GM12891 (cell line): Measurements from ENCODE around the gene PPP1R10.

Experiments used
- POLR2A ChIP-seq: IDR thresholded peaks from 2 replicates; pipeline ENCODE4 v1.6.1; 2011; ENCODE audit warnings: low read depth, low read length, control low read depth
- POLR2AphosphoS5 ChIP-seq: IDR thresholded peaks from 2 replicates; pipeline ENCODE4 v1.6.1; 2011; ENCODE audit warnings: low read depth, low read length, control low read depth
- SPI1 ChIP-seq: IDR thresholded peaks from 2 replicates; pipeline ENCODE4 v1.6.1; 2011; ENCODE audit warnings: low read depth, low read length, control low read depth
- TAF1 ChIP-seq: IDR thresholded peaks from 2 replicates; pipeline ENCODE4 v1.6.1; 2011; ENCODE audit warnings: low read depth, low read length, control low read depth

DNA sequence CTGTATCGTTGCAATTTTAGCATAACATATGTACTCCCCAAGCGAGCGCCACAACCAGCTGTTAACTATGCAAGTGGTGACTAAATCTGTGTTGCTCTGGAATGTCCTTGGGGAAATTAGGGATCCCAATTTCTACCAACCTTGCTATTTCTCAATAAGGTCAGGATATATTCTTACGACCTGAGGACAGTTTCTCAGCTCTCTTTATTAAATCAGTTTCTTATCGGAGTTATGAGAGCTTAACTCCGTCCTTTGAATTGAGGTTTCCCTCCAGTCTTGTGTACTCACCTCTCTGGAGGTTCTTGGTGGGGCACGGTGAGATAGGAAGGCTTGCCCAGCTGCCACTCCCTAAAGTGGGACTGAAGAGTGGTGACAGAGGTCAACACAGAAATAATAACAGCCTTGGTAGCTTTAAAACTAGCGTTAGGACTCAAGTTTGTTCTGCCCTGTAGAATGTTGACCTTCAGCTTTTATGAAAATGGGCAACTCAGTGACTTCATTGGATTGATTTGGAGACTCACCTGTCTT, 1.3 kb upstream of the PPP1R10 start:
- TF ChIP-seq SPI1 (no peak), POLR2AphosphoS5 (no peak), TAF1 (no peak), POLR2A (no peak)
